ENCODE results near the gene PHKG1.

The PHKG1 gene

GRCh38 chr7:56051339-56052191, 41.2 kb downstream of the PHKG1 start, which contains the start of the genes CCT6A and PSPH:
TSS of gene CCT6A (plus strand) at chr7:56051765. CDS start at chr7:56051849, 84 bp downstream.
TSS of gene PSPH (minus strand) at chr7:56051444. CDS start at chr7:56021212, 30,232 bp downstream.
- peak; percentile 87 for TF ChIP-seq TAF1 (IDR thresholded peaks at IDR 0.05; ENCODE audit: low read depth)
- TF ChIP-seq YY1 (IDR thresholded peaks at IDR 0.05; ENCODE audit: low read depth) = peak; percentile 88
- no peak for TF ChIP-seq EGR1 (IDR thresholded peaks at IDR 0.05)
- TF ChIP-seq REST (IDR thresholded peaks at IDR 0.05; ENCODE audit: low read depth) = no peak
- peak; percentile 76 for TF ChIP-seq CREB1 (IDR thresholded peaks at IDR 0.05; ENCODE audit: low read depth)
- peak; percentile 54; the same call in 1 of the 2 replicates for TF ChIP-seq TEAD4 (IDR thresholded peaks at IDR 0.05)
- TF ChIP-seq ZBTB7A (IDR thresholded peaks at IDR 0.05; ENCODE audit: low read depth) = no peak
- TF ChIP-seq RAD21 (IDR thresholded peaks at IDR 0.05; ENCODE audit: low read depth) = no peak
- no peak for TF ChIP-seq EP300 (IDR thresholded peaks at IDR 0.05; ENCODE audit: borderline replicate concordance)
- no peak for TF ChIP-seq CEBPB (IDR thresholded peaks at IDR 0.05)
- TF ChIP-seq FOXM1 (IDR thresholded peaks at IDR 0.05; ENCODE audit: borderline replicate concordance, low read depth) = no peak
- TF ChIP-seq USF1 (IDR thresholded peaks at IDR 0.05) = no peak; the same call in 1 of the 2 replicates
- peak; percentile 87 for TF ChIP-seq MAX (IDR thresholded peaks at IDR 0.05)
- TF ChIP-seq TCF12 (IDR thresholded peaks at IDR 0.05; ENCODE audit: low read depth) = peak; percentile 40; the same call in 1 of the 2 replicates
- TF ChIP-seq NFIC (IDR thresholded peaks at IDR 0.05) = 0 out of 2 replicates have a peak, but pooled peaks have one; percentile 10

GRCh38 chr7:56051053-56051338, 41.8 kb downstream of the PHKG1 start:
- no peak for TF ChIP-seq CREB1 (IDR thresholded peaks at IDR 0.05; ENCODE audit: low read depth)
- no peak for TF ChIP-seq TAF1 (IDR thresholded peaks at IDR 0.05; ENCODE audit: low read depth)
- TF ChIP-seq TCF12 (IDR thresholded peaks at IDR 0.05; ENCODE audit: low read depth) = no peak
- no peak for TF ChIP-seq CEBPB (IDR thresholded peaks at IDR 0.05)
- no peak for TF ChIP-seq YY1 (IDR thresholded peaks at IDR 0.05; ENCODE audit: low read depth)
- TF ChIP-seq REST (IDR thresholded peaks at IDR 0.05; ENCODE audit: low read depth) = no peak
- TF ChIP-seq USF1 (IDR thresholded peaks at IDR 0.05) = no peak
- no peak for TF ChIP-seq EP300 (IDR thresholded peaks at IDR 0.05; ENCODE audit: borderline replicate concordance)

GRCh38 chr7:56048245-56048644, 44.5 kb downstream of the PHKG1 start:
- no peak for TF ChIP-seq ZBTB7A (IDR thresholded peaks at IDR 0.05; ENCODE audit: low read depth)
- TF ChIP-seq USF1 (IDR thresholded peaks at IDR 0.05) = no peak
- TF ChIP-seq NFIC (IDR thresholded peaks at IDR 0.05) = no peak
- no peak for TF ChIP-seq YY1 (IDR thresholded peaks at IDR 0.05; ENCODE audit: low read depth)
- no peak for TF ChIP-seq RAD21 (IDR thresholded peaks at IDR 0.05; ENCODE audit: low read depth)
- TF ChIP-seq EGR1 (IDR thresholded peaks at IDR 0.05) = no peak
- TF ChIP-seq TAF1 (IDR thresholded peaks at IDR 0.05; ENCODE audit: low read depth) = no peak
- TF ChIP-seq TCF12 (IDR thresholded peaks at IDR 0.05; ENCODE audit: low read depth) = no peak
- TF ChIP-seq CREB1 (IDR thresholded peaks at IDR 0.05; ENCODE audit: low read depth) = no peak

DNA sequence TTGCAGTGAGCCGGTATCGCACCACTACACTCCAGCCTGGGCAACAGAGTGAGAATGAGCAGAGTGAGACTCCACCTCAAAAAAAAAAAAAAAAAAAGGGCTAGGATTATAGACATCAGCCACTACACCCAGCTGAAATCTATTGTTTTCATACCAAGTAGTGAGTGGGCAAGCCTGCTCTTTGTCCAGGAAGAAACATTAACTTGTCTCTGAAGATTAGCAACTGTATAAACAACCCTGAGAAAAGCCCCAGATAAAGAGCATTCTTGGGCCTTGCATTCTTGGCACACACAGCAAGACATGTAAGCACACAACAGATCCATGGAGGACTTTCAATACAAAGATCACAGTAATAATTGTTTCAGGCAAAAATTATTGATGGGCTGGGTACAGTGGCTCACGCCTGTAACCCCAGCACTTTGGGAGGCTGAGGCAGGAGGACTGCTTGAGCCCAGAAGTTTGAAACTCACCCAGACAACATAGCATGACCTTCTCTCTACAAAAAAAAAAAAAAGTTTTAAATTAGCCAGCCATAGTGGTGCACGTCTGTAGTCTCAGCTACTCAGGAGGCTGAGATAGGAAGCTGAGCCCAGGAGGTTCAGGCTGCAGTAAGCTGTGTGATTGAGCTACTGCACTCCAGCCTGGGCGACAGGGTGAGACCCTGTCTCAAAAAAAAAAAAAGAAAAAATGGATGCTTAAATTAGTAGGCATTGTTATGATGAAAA, 45.9 kb downstream of the PHKG1 start:
- no peak for TF ChIP-seq USF1 (IDR thresholded peaks at IDR 0.05)
- no peak for TF ChIP-seq EGR1 (IDR thresholded peaks at IDR 0.05)
- no peak for TF ChIP-seq CEBPB (IDR thresholded peaks at IDR 0.05)
- TF ChIP-seq MAX (IDR thresholded peaks at IDR 0.05) = no peak
- TF ChIP-seq YY1 (IDR thresholded peaks at IDR 0.05; ENCODE audit: low read depth) = no peak
- TF ChIP-seq ZBTB7A (IDR thresholded peaks at IDR 0.05; ENCODE audit: low read depth) = no peak
- no peak for TF ChIP-seq EP300 (IDR thresholded peaks at IDR 0.05; ENCODE audit: borderline replicate concordance)
- no peak for TF ChIP-seq TCF12 (IDR thresholded peaks at IDR 0.05; ENCODE audit: low read depth)
- no peak for TF ChIP-seq RAD21 (IDR thresholded peaks at IDR 0.05; ENCODE audit: low read depth)
